ENCODE data around the gene LOXL1.
"Not testable (repeated sequence)": the region's sequence is repeated elsewhere in the genome, so short reads cannot be mapped to it uniquely, and the experiment has no call there.

LOXL1 gene

GRCh38 chr15:73922186-73923151, 3.8 kb upstream of the LOXL1 start:
- no peak for DNase-seq (ENCODE audit: low read depth)

DNA sequence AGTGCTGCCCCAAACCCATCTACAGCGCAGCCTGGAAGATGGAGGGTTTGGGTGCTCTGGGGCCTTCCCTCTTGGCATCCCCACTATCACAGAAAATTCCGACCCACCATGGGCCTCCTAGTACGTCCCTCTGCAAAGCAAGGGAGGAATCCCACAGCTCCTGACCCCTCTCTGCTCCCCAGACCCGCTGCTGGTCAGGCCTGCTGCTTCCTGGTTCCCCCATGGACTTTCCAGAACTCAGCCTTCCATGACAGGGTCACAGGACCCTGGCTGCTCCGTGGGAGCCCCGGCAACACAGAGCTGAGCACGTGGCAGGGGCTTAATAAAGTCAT, 3.1 kb upstream of the LOXL1 start:
- DNase-seq (ENCODE audit: low read depth), result no peak

DNA sequence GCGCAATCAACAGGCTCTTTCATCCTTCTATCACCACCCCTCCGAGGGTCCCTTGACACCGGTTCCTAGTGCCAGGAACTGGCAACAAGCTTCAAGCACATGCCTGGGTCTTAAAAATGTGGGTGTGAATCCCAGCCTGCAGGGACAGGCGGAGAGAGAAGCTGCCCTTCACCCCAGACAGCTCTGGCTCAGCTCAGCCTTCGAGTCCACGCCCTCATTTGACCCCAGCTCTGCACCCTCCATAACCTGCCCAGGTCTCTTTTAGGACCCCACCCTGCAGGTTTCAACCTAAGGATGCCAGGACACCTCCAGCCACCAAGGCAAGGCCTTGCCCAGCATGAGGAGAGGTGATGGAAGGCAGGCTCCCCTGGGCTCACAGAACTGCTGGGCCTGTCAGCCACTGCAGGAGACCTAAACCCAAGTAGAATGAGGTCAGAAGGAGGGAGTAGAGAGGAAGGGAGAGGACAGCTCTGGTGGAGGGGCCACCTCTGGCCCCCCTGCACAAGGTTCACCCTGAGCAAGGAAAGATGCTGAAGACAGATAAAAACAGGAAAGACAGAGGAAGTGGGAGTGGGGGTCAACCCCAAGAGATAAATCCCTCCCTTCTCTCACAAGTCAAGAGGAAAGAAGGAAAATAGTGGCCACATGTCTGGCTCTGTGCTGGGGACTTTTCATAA, 2.6 kb upstream of the LOXL1 start:
- DNase-seq (ENCODE audit: low read depth), result no peak

GRCh38 chr15:73924171-73924921, 1.9 kb upstream of the LOXL1 start:
- no peak for DNase-seq (ENCODE audit: low read depth)

GRCh38 chr15:73925848-73926218, 429 bp upstream of the LOXL1 start:
- DNase-seq (ENCODE audit: low read depth), result no peak

DNA sequence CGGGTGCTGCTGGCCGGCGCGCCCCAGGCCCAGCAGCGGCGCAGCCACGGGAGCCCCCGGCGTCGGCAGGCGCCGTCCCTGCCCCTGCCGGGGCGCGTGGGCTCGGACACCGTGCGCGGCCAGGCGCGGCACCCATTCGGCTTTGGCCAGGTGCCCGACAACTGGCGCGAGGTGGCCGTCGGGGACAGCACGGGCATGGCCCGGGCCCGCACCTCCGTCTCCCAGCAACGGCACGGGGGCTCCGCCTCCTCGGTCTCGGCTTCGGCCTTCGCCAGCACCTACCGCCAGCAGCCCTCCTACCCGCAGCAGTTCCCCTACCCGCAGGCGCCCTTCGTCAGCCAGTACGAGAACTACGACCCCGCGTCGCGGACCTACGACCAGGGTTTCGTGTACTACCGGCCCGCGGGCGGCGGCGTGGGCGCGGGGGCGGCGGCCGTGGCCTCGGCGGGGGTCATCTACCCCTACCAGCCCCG, 777 bp downstream of the LOXL1 start:
- no peak for DNase-seq (ENCODE audit: low read depth)

- DNase-seq (ENCODE audit: low read depth), result peak; percentile 64
Measured at GRCh38 chr15:73927476-73928240, 1.4 kb downstream of the LOXL1 start.

- DNase-seq (ENCODE audit: low read depth), result no peak
Measured at GRCh38 chr15:73928241-73928579, 1.9 kb downstream of the LOXL1 start.

GRCh38 chr15:73928971-73929627, 2.8 kb downstream of the LOXL1 start:
- no peak for DNase-seq (ENCODE audit: low read depth)

GRCh38 chr15:73930371-73930770, 4.1 kb downstream of the LOXL1 start:
- no peak for DNase-seq (ENCODE audit: low read depth)

DNA sequence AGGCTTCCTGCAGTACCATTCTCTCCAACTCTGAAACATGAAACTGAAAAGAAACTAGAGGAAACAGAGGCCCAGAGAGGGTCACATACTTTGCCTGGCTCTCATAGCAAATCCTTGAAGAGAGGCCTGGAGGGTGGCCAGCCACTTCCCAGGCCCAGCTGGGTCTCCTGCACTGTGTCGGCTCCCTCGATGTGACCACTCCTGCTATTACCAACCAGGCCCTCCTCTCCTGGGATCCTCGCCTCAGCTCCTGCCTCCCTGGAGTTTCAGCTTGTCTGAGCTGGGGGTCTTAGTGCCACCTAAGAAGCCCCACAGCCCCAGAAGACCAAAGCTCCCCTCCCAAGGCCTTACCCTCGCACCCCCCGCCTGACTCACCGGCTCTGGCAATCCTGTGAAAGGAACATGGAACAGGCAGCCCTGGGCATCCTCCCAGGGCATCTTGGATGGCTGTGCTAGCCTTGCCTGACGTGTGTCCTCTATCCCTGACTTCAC, 4.6 kb downstream of the LOXL1 start:
- DNase-seq (ENCODE audit: low read depth), result no peak

- no peak for DNase-seq (ENCODE audit: low read depth)
Measured at GRCh38 chr15:73931441-73931840, 5.2 kb downstream of the LOXL1 start.

- no peak for DNase-seq (ENCODE audit: low read depth)
Measured at GRCh38 chr15:73932381-73933191, 6.3 kb downstream of the LOXL1 start.

DNA sequence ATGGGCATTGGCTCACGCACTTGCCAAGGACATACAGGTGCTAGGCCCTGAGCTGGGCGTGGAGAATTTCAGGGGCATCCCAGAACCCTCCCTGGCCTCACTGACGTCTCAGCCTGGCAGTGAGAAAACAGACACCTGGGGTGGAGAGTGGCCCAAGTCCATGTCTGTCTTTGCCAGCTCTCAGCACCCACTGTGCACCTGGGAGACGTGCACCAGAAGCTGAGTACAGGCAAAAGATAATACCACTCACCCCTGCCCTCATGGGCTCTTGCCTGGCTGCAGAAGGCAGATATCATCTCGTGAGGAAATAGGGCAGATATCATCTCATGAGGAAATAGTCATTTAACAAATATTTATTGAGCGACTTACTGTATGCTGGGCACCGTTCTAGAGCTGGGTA, 8.0 kb downstream of the LOXL1 start:
- no peak for DNase-seq (ENCODE audit: low read depth)

- no peak for DNase-seq (ENCODE audit: low read depth)
Measured at GRCh38 chr15:73935547-73935946, 9.3 kb downstream of the LOXL1 start.

GRCh38 chr15:73936181-73936580, 9.9 kb downstream of the LOXL1 start:
- DNase-seq (ENCODE audit: low read depth), result no peak

GRCh38 chr15:73936588-73937290, 10.5 kb downstream of the LOXL1 start:
- DNase-seq (ENCODE audit: low read depth), result no peak

- DNase-seq (ENCODE audit: low read depth), result no peak
Measured at GRCh38 chr15:73937296-73937695, 11.0 kb downstream of the LOXL1 start.

- no peak for DNase-seq (ENCODE audit: low read depth)
Measured at GRCh38 chr15:73937726-73938125, 11.5 kb downstream of the LOXL1 start.

DNA sequence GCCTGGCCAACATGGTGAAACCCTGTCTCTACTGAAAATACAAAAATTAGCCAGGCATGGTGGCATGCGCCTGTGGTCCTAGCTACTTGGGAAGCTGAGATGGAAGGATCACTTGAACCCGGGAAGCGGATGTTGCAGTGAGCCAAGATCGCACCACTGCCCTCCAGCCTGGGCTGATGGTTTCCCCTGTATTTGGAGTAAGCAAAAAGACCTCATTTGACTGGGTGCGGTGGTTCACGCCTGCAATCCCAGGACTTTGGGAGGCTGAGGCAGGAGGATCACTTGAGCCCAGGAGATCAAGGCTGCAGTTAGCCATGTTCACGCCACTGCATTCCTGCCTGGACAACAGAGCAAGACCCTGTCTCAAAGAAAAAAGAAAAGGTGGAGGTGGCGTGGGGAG, 12.3 kb downstream of the LOXL1 start:
- not testable (repeated sequence) for DNase-seq (ENCODE audit: low read depth)

Data from activated T-cell treated with anti-CD3 and anti-CD28 coated beads for 24 hours (primary cell).